Measurements from ENCODE around the gene CD19.
"Not testable (repeated sequence)": the region's sequence is repeated elsewhere in the genome, so short reads cannot be mapped to it uniquely, and the experiment has no call there.

Gene CD19

GRCh38 chr16:28918698-28919097 is 13.1 kb upstream of the CD19 start:
- H3K27ac Mint-ChIP-seq, result no peak overlapping the region
- H3K4me3 Mint-ChIP-seq, result no peak overlapping the region
- no peaks in the 10 kb centered on the region for H3K27me3 Mint-ChIP-seq (ENCODE audit: low read depth)
- H3K4me1 Mint-ChIP-seq (ENCODE audit: low read depth), result no peaks in the 10 kb centered on the region
- H3K9me3 Mint-ChIP-seq, result no peaks in the 10 kb centered on the region
- no peak for DNase-seq (ENCODE audit: low spot score)
- peaks cover 27% of the 10 kb centered on the region for H3K36me3 Mint-ChIP-seq (ENCODE audit: low read depth)

- Mint-ChIP-seq H3K9me3 (no peaks in the 10 kb centered on the region), H3K4me1 (ENCODE audit: low read depth) (peaks cover 9% of the 10 kb centered on the region), H3K4me3 (peak overlapping the region; percentile 70), H3K36me3 (ENCODE audit: low read depth) (peaks cover 15% of the 10 kb centered on the region), H3K27me3 (ENCODE audit: low read depth) (no peaks in the 10 kb centered on the region), H3K27ac (peak overlapping the region; percentile 78)
- DNase-seq (ENCODE audit: low spot score), result no peak
Measured at GRCh38 chr16:28923231-28923587, 8.6 kb upstream of the CD19 start.

GRCh38 chr16:28923652-28924398 is 7.9 kb upstream of the CD19 start:
- Mint-ChIP-seq H3K27ac (peak overlapping the region; percentile 78), H3K9me3 (no peaks in the 10 kb centered on the region), H3K4me1 (ENCODE audit: low read depth) (peaks cover 9% of the 10 kb centered on the region), H3K4me3 (peak overlapping the region; percentile 97), H3K27me3 (ENCODE audit: low read depth) (no peaks in the 10 kb centered on the region), H3K36me3 (ENCODE audit: low read depth) (peaks cover 15% of the 10 kb centered on the region)
- no peak for DNase-seq (ENCODE audit: low spot score)

- Mint-ChIP-seq H3K27ac (peak overlapping the region; percentile 99), H3K4me1 (ENCODE audit: low read depth) (peaks cover 9% of the 10 kb centered on the region), H3K9me3 (no peaks in the 10 kb centered on the region), H3K4me3 (peak overlapping the region; percentile 97), H3K27me3 (ENCODE audit: low read depth) (no peaks in the 10 kb centered on the region), H3K36me3 (ENCODE audit: low read depth) (peaks cover 11% of the 10 kb centered on the region)
- DNase-seq (ENCODE audit: low spot score), result no peak
Measured at GRCh38 chr16:28924399-28924761, 7.4 kb upstream of the CD19 start.

GRCh38 chr16:28924762-28925385 is 6.9 kb upstream of the CD19 start, which contains the start of gene RABEP2:
Gene RABEP2, minus strand, starts transcription at chr16:28925238. Its CDS starts 75 bp downstream, at chr16:28925163.
- Mint-ChIP-seq H3K36me3 (ENCODE audit: low read depth) (peaks cover 7% of the 10 kb centered on the region), H3K4me1 (ENCODE audit: low read depth) (peaks cover 9% of the 10 kb centered on the region), H3K9me3 (no peaks in the 10 kb centered on the region), H3K27ac (peak within 1 kb of the TSS; percentile 99), H3K27me3 (ENCODE audit: low read depth) (no peaks in the 10 kb centered on the region), H3K4me3 (peak within 1 kb of the TSS; percentile 97)
- DNase-seq (ENCODE audit: low spot score), result peak; percentile 93

- peaks cover 6% of the 10 kb centered on the region for H3K36me3 Mint-ChIP-seq (ENCODE audit: low read depth)
- H3K27me3 Mint-ChIP-seq (ENCODE audit: low read depth), result no peaks in the 10 kb centered on the region
- H3K4me3 Mint-ChIP-seq, result peak overlapping the region; percentile 97
- DNase-seq (ENCODE audit: low spot score), result peak; percentile 86
- peaks cover 9% of the 10 kb centered on the region for H3K4me1 Mint-ChIP-seq (ENCODE audit: low read depth)
- H3K27ac Mint-ChIP-seq, result peak overlapping the region; percentile 99
- H3K9me3 Mint-ChIP-seq, result no peaks in the 10 kb centered on the region
Measured at GRCh38 chr16:28925386-28926228, 6.2 kb upstream of the CD19 start.

- peak overlapping the region; percentile 97 for H3K4me3 Mint-ChIP-seq
- peaks cover 11% of the 10 kb centered on the region for H3K4me1 Mint-ChIP-seq (ENCODE audit: low read depth)
- H3K9me3 Mint-ChIP-seq; DNase-seq (ENCODE audit: low spot score); H3K27me3 Mint-ChIP-seq (ENCODE audit: low read depth); H3K36me3 Mint-ChIP-seq (ENCODE audit: low read depth): not testable (repeated sequence)
- H3K27ac Mint-ChIP-seq, result peak overlapping the region; percentile 99
Measured at GRCh38 chr16:28926284-28926683, 5.5 kb upstream of the CD19 start.

GRCh38 chr16:28927815-28928214 is 4.0 kb upstream of the CD19 start:
- no peaks in the 10 kb centered on the region for H3K27me3 Mint-ChIP-seq (ENCODE audit: low read depth)
- H3K4me3 Mint-ChIP-seq, result no peak overlapping the region
- DNase-seq (ENCODE audit: low spot score), result no peak
- H3K27ac Mint-ChIP-seq, result no peak overlapping the region
- peaks cover 11% of the 10 kb centered on the region for H3K4me1 Mint-ChIP-seq (ENCODE audit: low read depth)
- H3K36me3 Mint-ChIP-seq (ENCODE audit: low read depth), result peaks cover 2% of the 10 kb centered on the region
- H3K9me3 Mint-ChIP-seq, result no peaks in the 10 kb centered on the region

- Mint-ChIP-seq H3K27me3 (ENCODE audit: low read depth) (no peaks in the 10 kb centered on the region), H3K27ac (no peak overlapping the region), H3K36me3 (ENCODE audit: low read depth) (no peaks in the 10 kb centered on the region), H3K4me3 (no peak overlapping the region), H3K4me1 (ENCODE audit: low read depth) (peaks cover 10% of the 10 kb centered on the region), H3K9me3 (no peaks in the 10 kb centered on the region)
- DNase-seq (ENCODE audit: low spot score), result no peak
Measured at GRCh38 chr16:28930203-28930602, 1.6 kb upstream of the CD19 start.

- Mint-ChIP-seq H3K27me3 (ENCODE audit: low read depth) (no peaks in the 10 kb centered on the region), H3K4me1 (ENCODE audit: low read depth) (peaks cover 9% of the 10 kb centered on the region), H3K27ac (peak overlapping the region; percentile 1), H3K36me3 (ENCODE audit: low read depth) (no peaks in the 10 kb centered on the region), H3K9me3 (no peaks in the 10 kb centered on the region), H3K4me3 (no peak overlapping the region)
- no peak for DNase-seq (ENCODE audit: low spot score)
Measured at GRCh38 chr16:28930652-28931051, 1.1 kb upstream of the CD19 start.

- H3K4me3 Mint-ChIP-seq, result no peak overlapping the region
- no peaks in the 10 kb centered on the region for H3K9me3 Mint-ChIP-seq
- H3K27ac Mint-ChIP-seq, result no peak overlapping the region
- DNase-seq (ENCODE audit: low spot score), result no peak
- peaks cover 12% of the 10 kb centered on the region for H3K4me1 Mint-ChIP-seq (ENCODE audit: low read depth)
- no peaks in the 10 kb centered on the region for H3K27me3 Mint-ChIP-seq (ENCODE audit: low read depth)
- H3K36me3 Mint-ChIP-seq (ENCODE audit: low read depth), result no peaks in the 10 kb centered on the region
Measured at GRCh38 chr16:28932339-28933141, 769 bp downstream of the CD19 start.

- DNase-seq (ENCODE audit: low spot score), result no peak
- Mint-ChIP-seq H3K27me3 (ENCODE audit: low read depth) (no peaks in the 10 kb centered on the region), H3K36me3 (ENCODE audit: low read depth) (no peaks in the 10 kb centered on the region), H3K27ac (no peak overlapping the region), H3K4me1 (ENCODE audit: low read depth) (peaks cover 12% of the 10 kb centered on the region), H3K9me3 (no peaks in the 10 kb centered on the region), H3K4me3 (no peak overlapping the region)
Measured at GRCh38 chr16:28933171-28933570, 1.4 kb downstream of the CD19 start.

- H3K27me3 Mint-ChIP-seq (ENCODE audit: low read depth), result peaks cover 2% of the 10 kb centered on the region
- peaks cover 12% of the 10 kb centered on the region for H3K4me1 Mint-ChIP-seq (ENCODE audit: low read depth)
- no peak for DNase-seq (ENCODE audit: low spot score)
- peak overlapping the region; percentile 38 for H3K4me3 Mint-ChIP-seq
- no peak overlapping the region for H3K27ac Mint-ChIP-seq
- no peaks in the 10 kb centered on the region for H3K36me3 Mint-ChIP-seq (ENCODE audit: low read depth)
- no peaks in the 10 kb centered on the region for H3K9me3 Mint-ChIP-seq
Measured at GRCh38 chr16:28935346-28935745, 3.6 kb downstream of the CD19 start.

All from T-helper 2 cell treated with Interferon-gamma antibody and Interleukin-4, amounts not matched to agents 5 μg/mL and 100 μg/mL, for 36 hours (primary cell).